IPS-NIHi7 (cell line): ENCODE data around the gene FAR1.
A peak's percentile ranks its signal among the peaks of the same experiment; 100 is the strongest.
"Not testable (repeated sequence)": the region's sequence is repeated elsewhere in the genome, so short reads cannot be mapped to it uniquely, and the experiment has no call there.

Source experiments
- DNase-seq: peaks from one replicate; pipeline ENCODE4 v3.0.0; 2012; ENCODE audit warnings: mixed read lengths; ENCODE audit errors: extremely low spot score

FAR1 gene

DNA sequence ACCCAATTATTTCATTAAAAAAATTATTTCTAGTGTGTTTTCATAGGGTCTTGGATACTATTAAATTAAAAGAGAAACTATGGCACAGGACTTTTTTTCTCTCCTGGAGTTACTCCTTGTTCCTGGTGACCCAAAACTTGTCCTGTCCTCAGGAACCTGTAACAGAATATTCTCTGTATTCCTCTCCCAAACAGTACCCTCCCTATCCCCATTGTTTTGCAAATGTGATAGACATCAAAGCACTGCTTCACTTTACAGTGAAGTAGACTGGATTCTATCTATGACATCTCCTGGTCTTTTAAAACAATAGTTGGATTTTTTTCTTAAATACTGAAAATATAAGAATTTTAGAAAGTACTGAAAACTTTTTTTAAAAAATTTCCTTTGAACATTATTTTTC lies 37.2 kb downstream of the FAR1 start:
- DNase-seq = peak; percentile 10

- DNase-seq = no peak
Observed at GRCh38 chr11:13713982-13714381, 45.5 kb downstream of the FAR1 start.

DNA sequence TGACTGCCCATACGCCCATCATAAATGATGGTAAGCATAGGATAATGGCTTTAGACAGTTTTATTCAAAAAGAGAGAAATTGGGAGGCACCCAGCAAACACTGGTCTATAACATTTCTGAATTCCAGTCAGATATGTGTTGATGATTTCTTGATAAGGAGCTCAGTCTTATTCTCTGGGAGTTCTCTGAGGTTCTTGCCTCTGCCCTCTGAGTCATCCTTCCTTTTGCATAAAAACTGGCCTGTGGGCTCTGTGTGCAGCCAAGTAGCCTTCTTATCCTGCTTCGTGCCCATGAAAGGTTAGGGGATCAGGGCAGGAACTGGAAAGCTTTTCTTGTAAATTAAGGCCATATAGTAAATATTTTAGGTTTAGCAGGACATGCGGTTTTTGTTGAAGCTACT lies 48.9 kb downstream of the FAR1 start:
- no peak for DNase-seq

- DNase-seq = no peak
Observed at GRCh38 chr11:13718394-13718793, 49.9 kb downstream of the FAR1 start.

DNA sequence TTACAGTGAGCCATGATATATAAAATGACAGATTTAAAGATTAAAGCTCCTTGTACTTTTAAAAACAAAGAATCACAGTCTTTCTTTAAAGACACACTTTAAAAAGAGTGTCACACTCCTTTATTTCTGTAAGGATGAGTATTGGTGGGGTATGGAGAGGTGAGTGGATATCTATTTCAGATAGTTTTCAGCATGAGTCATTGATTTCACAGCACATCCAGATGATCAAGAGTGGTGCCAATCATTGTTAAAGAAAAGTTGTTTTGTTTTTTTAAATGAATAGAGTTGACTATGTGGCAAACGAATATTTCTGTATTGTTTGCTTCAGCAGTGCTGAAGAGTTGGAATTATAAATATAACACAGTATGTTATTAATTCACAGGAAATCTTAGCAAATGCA lies 52.5 kb downstream of the FAR1 start:
- DNase-seq = no peak

GRCh38 chr11:13721760-13722159 lies 53.3 kb downstream of the FAR1 start:
- DNase-seq = no peak

- DNase-seq = no peak
Observed at GRCh38 chr11:13726456-13726855, 58.0 kb downstream of the FAR1 start.

DNA sequence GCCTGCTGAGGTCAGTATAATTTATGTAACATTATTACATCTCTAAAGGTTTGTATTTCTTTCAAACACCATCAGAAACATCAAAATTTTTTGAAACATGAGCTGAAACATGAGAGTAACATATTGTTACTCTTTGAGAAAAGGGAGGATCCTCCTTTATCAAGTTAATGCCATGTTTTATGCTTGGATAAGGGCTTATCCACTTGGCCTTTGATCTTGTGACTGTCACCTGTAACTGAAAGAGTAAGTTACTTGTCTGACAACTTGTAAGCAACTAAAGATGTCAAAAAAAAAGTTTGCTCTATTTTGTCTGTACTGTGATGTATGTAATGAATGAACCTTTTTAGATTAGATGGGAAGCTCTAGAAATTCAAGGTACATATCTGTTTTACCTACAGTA lies 59.6 kb downstream of the FAR1 start:
- no peak for DNase-seq

- DNase-seq = no peak
Observed at GRCh38 chr11:13734530-13734929, 66.1 kb downstream of the FAR1 start.

GRCh38 chr11:13745165-13745564 lies 76.7 kb downstream of the FAR1 start:
- DNase-seq = no peak

DNA sequence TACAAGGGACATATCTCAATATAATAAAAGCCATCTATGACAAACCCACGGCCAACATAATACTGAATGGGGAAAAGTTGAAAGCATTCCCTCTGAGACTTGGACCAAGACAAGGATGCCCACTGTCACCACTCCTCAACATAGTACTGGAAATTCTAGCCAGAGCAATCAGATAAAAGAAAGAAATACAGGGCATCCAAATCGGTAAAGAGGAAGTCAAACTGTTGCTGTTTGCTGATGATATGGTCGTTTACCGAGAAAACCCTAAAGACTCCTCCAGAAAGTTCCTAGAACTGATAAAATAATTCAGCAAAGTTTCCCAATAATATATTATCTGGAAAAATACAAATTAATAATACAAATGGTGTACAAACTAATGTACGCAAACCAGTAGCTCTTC lies 84.8 kb downstream of the FAR1 start:
- DNase-seq = not testable (repeated sequence)

- DNase-seq = no peak
Observed at GRCh38 chr11:13759050-13759449, 90.6 kb downstream of the FAR1 start.

- no peak for DNase-seq
Observed at GRCh38 chr11:13760115-13760514, 91.6 kb downstream of the FAR1 start.

- no peak for DNase-seq
Observed at GRCh38 chr11:13761250-13761649, 92.8 kb downstream of the FAR1 start.

DNA sequence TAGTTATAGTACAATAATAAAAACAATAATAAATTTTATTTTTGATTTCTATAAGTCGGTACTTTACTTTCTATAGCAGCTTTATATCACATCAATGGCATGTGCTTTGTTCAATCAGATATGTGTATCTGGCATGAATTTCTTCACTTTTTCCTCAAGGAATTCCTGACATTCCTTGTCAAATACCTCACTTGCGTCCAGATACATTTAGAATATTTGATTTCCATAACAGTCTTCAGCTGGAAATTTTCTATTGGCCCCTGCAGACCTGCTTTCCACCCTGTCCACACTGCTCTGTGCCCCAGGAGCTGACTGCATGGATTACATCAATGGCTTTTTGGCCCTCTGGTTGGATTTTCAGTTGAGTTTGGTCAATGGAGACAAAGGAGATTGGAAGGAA lies 93.2 kb downstream of the FAR1 start:
- no peak for DNase-seq

DNA sequence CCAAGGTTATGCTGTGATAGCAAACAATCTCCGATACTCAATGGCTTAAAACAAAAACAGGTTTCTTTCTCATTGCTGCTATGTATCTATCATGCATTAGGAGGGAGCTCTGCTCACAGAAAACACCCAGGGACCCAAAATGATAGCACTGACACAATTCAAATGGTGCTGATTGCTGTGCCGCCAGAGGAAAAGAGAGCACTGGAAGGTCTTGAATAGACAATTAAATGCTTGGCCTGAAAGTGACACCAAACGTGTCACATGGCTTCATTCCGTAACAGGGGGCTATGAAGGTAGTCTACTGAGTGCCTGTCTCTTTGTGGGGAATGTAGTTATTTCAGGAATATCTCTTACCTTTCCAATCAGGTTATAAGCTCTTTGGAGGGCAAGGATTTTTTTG lies 94.2 kb downstream of the FAR1 start:
- no peak for DNase-seq

GRCh38 chr11:13763341-13763740 lies 94.9 kb downstream of the FAR1 start:
- no peak for DNase-seq

- no peak for DNase-seq
Observed at GRCh38 chr11:13765886-13766285, 97.4 kb downstream of the FAR1 start.

DNA sequence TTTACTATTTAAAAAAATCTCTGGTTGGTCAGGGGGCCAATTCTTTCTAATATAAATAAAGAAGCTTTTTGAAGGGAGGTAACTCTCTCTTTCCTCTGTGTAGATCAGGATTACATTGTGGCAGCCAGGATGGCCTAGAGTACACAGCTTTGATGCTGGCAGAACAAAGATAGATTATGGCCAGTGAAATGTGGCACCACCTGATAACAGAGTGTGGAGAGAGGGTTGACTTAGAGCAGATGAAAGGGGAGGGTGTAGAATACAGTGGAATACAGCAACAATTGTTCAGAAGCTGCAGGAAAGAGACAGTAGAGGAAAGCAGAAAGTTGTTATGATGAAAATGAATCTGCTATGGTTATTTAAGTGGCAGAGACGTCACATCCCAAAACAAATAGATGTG lies 99.0 kb downstream of the FAR1 start:
- DNase-seq = no peak

DNA sequence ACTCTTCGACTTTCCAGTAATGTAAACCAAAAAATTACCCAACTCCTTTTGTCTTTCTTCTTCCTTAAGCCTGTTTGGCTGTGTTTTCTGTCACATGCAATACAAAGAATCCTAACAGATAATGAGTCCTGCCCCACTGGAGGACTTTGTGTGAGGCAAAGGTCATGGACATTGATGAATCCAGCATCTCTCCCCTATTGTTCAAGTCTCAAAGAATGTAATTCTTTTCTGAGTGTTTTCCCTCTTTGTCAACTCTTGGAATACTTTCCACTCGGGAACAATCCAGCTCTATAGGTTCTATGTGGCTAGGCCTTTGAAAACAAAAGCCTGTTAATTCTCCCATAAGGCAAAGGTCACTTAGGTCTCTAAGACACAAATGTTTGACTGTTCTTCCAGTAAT lies 100.7 kb downstream of the FAR1 start:
- DNase-seq = no peak

DNA sequence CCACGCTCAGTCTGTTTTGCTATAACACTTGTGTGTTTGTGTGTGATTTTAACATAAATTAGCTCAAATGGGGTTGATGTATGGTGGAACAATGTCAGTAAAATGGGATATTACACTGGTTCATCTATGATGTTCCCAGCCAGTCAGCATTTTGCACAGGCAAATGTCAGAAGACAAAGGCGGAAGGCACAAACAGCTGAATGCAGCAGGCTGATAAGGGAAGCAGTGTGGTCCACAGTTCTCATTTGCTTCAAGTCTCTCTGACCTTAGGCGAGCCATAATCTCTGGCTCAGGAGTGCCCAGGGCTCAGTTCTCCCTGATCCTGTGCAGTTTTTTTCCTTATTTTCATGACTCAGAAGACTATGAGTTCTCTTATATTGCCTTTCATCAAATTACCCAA lies 102.7 kb downstream of the FAR1 start:
- no peak for DNase-seq

GRCh38 chr11:13772223-13773046 lies 104.0 kb downstream of the FAR1 start:
- peak; percentile 48 for DNase-seq

DNA sequence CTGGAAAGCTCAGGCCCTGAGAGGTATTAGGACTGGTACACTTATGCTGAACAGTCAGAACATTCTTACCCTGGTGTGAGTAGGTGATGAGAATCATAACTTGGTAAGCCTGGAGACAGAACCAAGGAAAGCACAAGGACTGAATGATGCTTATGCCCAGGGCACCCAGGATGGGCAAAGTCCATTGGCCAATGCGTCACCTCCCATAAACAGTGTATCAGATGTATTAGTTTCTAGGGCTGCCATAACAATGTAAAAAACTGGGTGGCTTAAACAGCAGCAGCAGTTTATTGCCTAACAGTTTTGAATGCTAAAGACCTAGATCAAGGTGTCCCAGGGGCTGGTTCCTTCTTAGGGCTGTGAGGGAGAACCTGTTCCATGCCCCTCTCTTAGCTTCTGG lies 107.0 kb downstream of the FAR1 start:
- DNase-seq = no peak
